ENCODE results near the gene FLT1.

FLT1 gene

DNA sequence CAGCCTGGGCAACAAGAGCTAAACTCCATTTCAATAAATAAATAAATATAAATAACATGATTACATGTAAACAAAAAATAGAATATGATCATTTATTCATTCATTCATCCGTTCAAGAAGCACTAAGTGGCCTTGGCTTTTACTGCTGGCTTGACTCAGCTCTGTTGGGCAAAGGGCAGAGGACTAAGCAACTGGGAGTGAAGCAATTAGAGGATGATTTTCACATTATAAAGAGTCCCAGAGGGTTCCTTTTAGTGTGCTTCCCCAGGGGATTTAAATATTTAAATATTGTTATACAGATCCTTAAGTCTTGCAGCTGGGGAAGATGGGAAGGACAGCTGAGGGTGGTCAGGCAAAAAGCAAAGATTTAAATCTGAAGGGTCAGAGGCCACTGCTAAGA lies 34.9 kb upstream of the FLT1 start:
- DNase-seq (ENCODE audit: insufficient read length, low spot score) = no peak
- FAIRE-seq = no peak

DNA sequence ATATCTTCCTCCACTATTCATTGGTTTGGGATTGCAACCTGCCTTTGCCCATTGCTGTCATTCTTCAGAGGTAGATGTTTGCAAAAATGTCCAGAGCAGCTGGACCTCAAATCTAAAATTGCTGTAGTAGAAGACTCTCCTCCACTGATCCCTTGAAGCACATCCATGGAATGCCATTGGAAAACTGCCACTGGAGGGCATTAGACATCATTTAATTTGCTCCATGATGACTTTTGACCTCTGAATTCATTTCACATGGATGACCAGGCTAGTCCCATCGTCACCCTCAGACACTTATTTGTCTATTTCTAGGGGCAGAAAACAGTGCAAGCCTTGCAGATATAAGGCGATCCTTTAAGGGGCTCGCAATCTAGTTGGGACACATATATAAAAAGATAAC lies 33.9 kb upstream of the FLT1 start:
- DNase-seq (ENCODE audit: insufficient read length, low spot score) (no peak), FAIRE-seq (no peak)

- FAIRE-seq = no peak
- no peak for DNase-seq (ENCODE audit: insufficient read length, low spot score)
Observed at GRCh38 chr13:28528388-28528787, 33.5 kb upstream of the FLT1 start.

GRCh38 chr13:28527629-28528028 lies 32.7 kb upstream of the FLT1 start:
- DNase-seq (ENCODE audit: insufficient read length, low spot score) (no peak), FAIRE-seq (no peak)

- DNase-seq (ENCODE audit: insufficient read length, low spot score) (no peak), FAIRE-seq (no peak)
Observed at GRCh38 chr13:28526876-28527275, 31.9 kb upstream of the FLT1 start.

DNA sequence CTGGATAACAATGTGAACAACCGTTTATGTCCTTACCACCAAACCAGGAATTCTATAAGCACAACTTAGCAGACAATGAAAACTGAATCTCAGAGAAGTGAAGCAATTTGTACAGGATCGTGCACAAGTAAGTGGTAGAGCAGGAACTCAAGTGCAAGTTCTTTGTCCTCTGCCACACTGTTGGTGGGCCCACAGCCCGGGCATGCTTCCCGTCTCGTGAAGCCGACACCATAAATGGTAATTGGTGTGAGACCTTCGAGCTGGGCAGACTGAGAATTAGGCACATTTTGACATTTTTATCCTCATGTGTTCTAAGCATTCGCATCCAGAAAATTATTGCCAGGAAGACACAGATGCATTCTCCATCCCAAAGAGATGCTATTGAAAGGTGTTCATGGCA lies 27.9 kb upstream of the FLT1 start:
- DNase-seq (ENCODE audit: insufficient read length, low spot score) (no peak), FAIRE-seq (no peak)

DNA sequence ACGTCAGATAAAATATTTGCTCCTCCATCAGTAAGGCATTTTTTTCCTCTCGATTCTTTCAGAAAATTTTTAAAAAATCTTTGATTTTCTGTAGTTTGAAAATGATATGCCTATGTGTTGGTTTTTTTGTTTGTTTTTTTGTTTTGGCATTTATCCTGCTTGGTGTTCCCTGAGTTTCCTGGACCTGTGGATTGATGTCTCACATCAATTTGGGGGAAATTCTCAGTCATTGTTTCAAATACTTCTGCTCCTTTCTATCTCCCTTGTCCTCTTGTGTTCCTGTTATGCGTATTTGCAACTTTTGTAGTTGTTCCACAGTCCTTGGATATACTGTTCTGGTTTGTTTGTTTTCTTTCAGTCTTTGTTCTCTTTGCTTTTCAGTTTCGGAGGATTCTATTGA lies 18.8 kb upstream of the FLT1 start:
- DNase-seq (ENCODE audit: insufficient read length, low spot score) (no peak), FAIRE-seq (no peak)

DNA sequence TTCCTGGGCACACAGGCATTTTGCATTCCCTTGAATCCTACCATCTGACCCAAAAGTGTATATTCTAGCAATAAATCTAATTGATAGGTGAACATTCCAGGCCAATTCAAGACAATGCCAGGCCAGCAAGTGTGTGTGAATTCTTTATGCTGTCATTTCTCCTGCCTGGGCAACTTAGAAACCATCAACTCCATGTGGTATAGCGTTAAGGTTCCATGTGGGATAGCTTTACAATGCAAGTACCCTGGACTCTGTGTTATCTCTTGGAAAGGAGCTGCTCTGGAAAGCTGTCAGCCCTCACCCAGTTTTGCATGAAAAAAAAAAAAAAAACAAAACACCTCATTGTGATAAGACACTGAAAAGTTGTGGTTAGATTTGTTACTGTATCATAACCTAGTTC lies 15.6 kb upstream of the FLT1 start:
- FAIRE-seq (no peak), DNase-seq (ENCODE audit: insufficient read length, low spot score) (no peak)

DNA sequence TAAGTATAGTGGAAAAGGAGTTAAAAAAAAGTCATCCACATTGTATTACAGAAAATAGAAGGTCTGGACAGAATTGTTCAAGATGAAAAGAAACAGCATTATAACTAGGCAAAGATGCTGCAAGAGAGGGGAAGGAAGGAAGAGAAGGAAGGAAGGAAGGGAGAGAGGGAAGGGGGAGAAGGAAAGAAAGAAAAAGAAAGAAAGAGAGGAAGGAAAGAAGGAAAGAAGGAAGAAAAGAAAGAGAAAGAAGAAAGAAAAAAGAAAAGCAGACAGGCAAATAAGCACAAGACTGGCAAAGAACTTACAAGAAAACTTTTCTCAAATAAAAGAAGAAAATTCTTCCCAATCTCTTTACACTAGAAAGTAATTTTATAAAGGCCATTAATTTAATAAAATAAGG lies 15.1 kb upstream of the FLT1 start:
- DNase-seq (ENCODE audit: insufficient read length, low spot score) = no peak
- no peak for FAIRE-seq

DNA sequence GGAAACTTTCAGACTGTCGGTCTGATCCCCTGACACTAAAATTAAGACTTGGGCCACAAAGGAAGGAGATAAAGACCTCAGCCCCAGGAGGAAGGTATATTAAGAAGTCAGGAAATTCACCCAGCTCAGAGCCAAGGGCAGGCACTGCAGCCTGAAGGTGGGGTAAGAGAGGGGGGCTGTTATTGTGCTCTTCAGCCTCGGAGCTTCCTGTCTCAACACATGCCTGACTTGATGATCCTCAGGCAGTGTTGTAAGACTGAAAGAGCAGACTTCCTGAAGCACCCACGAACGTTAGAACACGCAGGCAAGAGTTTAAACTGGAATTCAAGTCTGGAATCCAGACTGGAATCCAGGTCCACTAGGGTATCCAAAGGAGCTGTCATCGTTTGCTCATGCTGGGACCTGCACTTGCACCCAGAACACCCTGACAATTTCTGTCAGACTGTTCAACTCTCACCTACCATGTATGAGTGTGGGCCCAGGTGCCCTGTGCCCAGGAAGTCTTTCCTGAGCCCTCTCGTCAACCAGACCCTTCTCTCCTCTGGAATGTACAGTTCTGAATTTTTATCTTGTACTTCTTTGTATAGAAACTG lies 10.7 kb upstream of the FLT1 start:
- FAIRE-seq (no peak), DNase-seq (ENCODE audit: insufficient read length, low spot score) (no peak)

DNA sequence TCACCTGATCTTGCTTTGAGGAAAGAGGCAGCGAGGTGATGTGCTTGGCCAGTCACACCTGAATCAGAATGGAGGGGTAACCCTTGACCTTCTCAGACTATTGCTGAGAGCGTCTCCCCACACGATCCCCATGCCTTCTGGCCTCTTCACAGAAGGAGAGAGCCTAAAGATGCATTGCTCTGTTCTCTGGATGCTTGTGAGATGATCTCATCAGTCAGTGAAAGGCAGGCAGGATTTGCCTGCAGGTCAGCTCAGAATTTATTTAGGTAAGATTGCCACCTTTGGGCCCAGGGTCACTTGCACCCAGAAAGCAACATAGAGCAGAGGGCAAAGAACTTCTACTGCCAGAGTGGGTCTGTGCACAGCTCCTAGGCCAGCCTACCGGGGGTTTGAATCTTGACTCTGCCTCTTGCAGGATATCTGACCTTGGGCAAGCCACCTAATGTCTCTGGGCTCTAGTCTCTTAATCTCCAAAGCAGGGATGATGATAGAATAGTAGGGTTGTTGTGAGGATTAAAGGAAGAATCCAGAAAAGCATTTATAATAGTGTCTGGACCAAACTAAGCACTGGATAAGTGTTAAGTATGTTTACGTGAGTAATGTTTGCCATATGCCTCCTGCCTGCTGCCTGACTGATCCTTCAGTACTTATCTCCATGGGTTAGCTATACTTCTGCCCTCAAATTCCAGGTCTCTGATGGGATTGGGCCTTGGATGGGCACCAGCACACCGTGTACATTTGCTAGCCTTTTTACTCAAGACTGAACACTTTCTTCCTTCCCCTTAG lies 8.4 kb upstream of the FLT1 start:
- DNase-seq (ENCODE audit: insufficient read length, low spot score) (no peak), FAIRE-seq (no peak)

DNA sequence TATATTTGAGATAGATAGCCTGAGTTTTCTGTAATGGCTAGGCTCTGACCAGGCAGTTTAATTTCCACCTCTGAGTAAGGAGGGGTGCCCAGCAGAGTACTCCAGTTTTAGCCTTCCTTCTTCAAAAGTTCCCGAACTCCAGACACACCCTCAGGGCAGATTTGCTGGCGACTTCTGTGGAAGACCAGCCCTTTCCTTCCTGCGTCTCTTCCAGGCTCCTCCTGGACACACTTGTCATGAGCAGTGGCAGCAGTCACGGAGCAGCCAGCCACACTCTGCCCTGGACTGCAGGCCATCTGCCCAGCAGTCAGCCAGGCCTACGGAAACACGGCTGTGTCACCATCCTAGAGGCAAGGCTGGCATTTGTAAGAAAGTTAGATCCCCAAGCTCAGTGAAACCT lies 6.6 kb upstream of the FLT1 start:
- DNase-seq (ENCODE audit: insufficient read length, low spot score) (no peak), FAIRE-seq (no peak)

GRCh38 chr13:28499609-28500008 lies 4.7 kb upstream of the FLT1 start:
- no peak for FAIRE-seq

GRCh38 chr13:28498481-28499115 lies 3.7 kb upstream of the FLT1 start:
- no peak for DNase-seq (ENCODE audit: insufficient read length, low spot score)
- no peak for FAIRE-seq

More at GRCh38 chr13:28499609-28500008, 4.7 kb upstream of the FLT1 start:
- no peak for DNase-seq (ENCODE audit: insufficient read length, low spot score)

DNA sequence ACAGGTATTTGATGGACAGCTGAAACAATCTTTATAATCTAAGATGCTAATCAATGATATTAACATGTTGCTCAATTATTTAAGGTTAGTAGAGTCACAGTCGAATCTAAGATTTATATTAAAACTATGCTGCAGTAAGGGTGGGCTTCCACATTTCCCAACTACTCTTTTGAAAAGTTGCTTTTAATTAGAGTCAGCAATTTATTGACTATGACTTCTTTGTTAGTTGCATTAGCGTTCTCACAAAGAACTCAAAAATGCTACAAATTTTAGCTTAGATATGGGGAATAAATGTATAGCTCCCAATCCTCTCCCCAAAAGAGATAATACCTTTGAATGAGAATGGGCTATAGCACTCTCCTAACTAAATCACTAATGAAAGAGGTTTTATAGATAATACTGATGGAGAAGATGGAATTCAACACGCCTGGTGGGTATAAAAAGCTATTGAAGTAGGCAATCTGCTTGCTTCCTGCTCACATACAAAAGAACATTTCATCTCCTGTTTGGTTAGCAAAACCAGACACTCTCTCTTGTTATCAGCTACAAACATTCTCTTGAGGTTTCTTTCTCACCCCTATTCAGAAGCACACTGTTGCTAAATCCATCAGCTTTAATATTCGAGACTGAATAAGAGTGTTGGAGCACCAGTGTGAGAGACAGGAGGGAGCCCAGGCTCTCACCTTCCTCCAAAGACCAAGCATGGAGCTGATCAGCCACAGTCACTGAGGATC lies 2.4 kb upstream of the FLT1 start:
- FAIRE-seq (no peak), DNase-seq (ENCODE audit: insufficient read length, low spot score) (no peak)

- no peak for FAIRE-seq
- no peak for DNase-seq (ENCODE audit: insufficient read length, low spot score)
Observed at GRCh38 chr13:28496188-28496564, 1.2 kb upstream of the FLT1 start.

DNA sequence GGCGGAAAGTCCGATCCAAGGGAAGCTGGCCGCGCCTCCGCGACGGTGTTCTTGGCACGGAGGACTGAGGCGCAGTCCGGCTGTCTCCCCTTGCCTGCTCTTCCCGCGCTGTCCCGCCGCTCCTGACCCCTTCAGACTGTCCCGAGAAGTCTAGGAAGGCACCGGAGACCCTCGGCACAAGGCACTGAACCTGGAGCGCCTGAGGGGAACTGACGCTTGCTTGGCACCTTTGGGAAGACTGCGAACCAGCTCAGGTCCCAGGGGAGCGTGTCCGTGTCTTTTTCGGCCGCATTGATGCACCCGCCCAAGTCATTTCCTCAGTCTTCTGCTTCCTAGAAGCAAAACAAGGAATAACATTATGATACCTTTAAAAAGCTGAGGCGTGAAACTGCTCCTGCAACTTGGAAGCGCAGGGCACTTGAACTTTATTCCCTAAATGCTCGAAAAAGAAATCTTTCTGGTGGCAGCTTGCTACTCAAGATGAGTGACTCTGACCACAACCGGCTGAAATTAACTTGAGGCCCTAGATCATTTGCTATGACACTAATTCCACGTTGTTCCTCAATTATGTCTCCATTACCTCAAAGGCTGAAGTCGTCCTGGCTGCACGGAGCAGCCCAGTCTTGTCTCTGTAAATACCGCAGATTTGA lies 735 bp upstream of the FLT1 start:
- FAIRE-seq = no peak
- no peak for DNase-seq (ENCODE audit: insufficient read length, low spot score)

GRCh38 chr13:28494504-28494777 lies 487 bp downstream of the FLT1 start:
- DNase-seq (ENCODE audit: insufficient read length, low spot score) (no peak), FAIRE-seq (no peak)

- no peak for FAIRE-seq
Observed at GRCh38 chr13:28493740-28494503, 1.0 kb downstream of the FLT1 start.

DNA sequence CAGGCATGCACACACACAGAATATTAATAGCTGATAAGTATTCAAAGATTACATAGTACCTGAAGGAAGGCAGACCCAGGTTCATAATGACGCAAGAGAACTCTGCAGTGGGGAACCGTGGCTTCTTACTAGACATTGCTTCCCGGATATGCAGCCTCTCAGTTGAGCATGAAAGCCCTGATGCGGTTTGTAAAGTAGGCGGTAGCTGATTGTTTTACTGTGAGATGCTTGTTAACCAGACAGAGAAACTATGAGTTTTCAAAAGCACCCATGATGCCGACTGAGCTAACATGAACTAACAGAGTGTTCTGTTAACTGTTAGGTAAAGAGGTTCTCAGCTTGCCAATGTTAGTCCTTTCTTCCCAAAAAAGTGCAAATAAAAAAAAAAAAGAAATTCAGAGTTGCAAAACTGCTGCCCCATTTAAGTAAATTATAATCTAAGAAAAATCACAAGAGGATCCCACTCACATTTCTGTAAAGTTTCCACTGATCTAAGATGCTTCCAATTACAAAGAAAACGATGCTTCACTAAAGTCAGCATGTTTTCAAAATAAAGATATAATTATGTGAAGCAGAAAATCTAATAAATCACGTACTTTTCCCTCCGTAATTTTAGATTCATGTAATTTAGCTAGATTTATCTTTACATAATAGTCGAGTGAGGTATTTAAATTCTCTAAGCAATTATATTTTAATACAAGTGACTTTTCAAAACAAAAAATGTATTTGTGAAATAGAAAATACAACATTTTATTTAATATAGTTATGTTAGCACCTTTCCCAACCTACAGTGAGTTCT lies 2.2 kb downstream of the FLT1 start:
- DNase-seq (ENCODE audit: insufficient read length, low spot score) (no peak), FAIRE-seq (no peak)

More at GRCh38 chr13:28493740-28494503, 1.0 kb downstream of the FLT1 start:
- DNase-seq (ENCODE audit: insufficient read length, low spot score) = no peak
